DOHH2 (cell line): ENCODE results near the gene MAN1C1.

Experiments used
- CTCF ChIP-seq: fragments of 200-600 bp; sonication (generic); IDR thresholded peaks from one replicate; pipeline ENCODE4 v1.5.1; 2014; ENCODE audit warnings: antibody characterized with exemption, mild to moderate bottlenecking, low read depth, low read length; ENCODE audit not compliant: poor library complexity, severe bottlenecking
- EZH2phosphoT487 ChIP-seq: fragments of 200-600 bp; sonication (generic); IDR thresholded peaks from 2 replicates; pipeline ENCODE4 v1.6.1; 2017; ENCODE audit warnings: borderline replicate concordance, mild to moderate bottlenecking, antibody characterized with exemption, low read length, moderate library complexity, mixed read lengths

GRCh38 chr1:25703041-25703440 is 86.5 kb downstream of the MAN1C1 start:
- TF ChIP-seq EZH2phosphoT487 (no peak), CTCF (no peak)
